Sigmoid colon (tissue), 3 donors: ENCODE measurements around the gene RBM19.

Source experiments
- CTCF ChIP-seq, 4 experiments: fragments of 450-650 bp in 3 of 4; fragments of 200-600 bp in 1 of 4; IDR thresholded peaks; one replicate each; pipeline ENCODE4 v1.5.1; 2016 to 2019; ENCODE audit warnings: antibody characterized with exemption in 4 of 4, mild to moderate bottlenecking in 3 of 4, moderate library complexity in 2 of 4
- POLR2A ChIP-seq, 2 donors: fragments of 450-650 bp; IDR thresholded peaks; one replicate each; pipeline ENCODE4 v1.6.1; 2016; ENCODE audit warnings: antibody characterized with exemption in 2 of 2, mild to moderate bottlenecking in 2 of 2, moderate library complexity in 2 of 2

DNA sequence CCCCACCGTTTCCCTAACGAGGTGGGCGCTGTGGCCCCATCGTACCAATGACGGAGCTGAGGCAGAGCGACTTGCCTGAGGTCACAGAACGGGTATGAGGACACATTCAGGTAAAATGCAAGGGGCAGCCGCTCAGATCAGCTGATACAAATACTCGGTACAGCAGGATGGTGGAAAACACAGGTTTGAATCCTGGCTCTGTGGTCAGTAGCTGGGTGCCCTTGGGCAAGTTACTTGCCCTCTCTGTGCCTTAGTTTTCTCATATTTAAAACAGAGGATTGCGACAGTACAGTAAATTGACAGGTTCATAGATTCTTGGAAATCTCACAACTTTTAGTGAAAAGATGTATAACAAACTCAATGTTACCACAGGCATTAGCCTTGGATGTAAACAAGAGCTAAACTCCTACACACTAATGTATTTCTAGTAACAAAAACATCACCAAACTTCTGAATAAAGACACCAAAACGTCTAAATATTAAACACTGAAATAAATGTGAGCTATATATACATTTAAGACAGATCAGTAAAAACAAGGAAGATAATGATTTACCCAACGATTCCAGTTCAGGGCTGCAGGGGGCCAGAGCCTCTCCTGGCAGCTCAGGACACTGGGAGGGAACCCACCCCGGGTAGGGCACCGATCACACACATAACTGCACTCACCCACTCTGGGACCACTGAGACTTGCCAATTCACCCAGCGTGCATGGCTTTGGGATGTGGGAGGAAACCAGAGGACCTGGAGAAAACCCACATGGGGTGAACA, 128.4 kb downstream of the RBM19 start:
- TF ChIP-seq POLR2A (IDR thresholded peaks at IDR 0.05) (no peak), CTCF (IDR thresholded peaks at IDR 0.05) (no peak)
